Measurements from ENCODE around the gene ABL2. TPM values are rescaled to one million over a fixed set of nuclear protein-coding genes. Genes with fewer than 3 reads are reported as not detected.

Gene ABL2
- total and polyA plus RNA-seq, 10 donors = 1.3 to 21.7 (median 16.0) TPM

DNA sequence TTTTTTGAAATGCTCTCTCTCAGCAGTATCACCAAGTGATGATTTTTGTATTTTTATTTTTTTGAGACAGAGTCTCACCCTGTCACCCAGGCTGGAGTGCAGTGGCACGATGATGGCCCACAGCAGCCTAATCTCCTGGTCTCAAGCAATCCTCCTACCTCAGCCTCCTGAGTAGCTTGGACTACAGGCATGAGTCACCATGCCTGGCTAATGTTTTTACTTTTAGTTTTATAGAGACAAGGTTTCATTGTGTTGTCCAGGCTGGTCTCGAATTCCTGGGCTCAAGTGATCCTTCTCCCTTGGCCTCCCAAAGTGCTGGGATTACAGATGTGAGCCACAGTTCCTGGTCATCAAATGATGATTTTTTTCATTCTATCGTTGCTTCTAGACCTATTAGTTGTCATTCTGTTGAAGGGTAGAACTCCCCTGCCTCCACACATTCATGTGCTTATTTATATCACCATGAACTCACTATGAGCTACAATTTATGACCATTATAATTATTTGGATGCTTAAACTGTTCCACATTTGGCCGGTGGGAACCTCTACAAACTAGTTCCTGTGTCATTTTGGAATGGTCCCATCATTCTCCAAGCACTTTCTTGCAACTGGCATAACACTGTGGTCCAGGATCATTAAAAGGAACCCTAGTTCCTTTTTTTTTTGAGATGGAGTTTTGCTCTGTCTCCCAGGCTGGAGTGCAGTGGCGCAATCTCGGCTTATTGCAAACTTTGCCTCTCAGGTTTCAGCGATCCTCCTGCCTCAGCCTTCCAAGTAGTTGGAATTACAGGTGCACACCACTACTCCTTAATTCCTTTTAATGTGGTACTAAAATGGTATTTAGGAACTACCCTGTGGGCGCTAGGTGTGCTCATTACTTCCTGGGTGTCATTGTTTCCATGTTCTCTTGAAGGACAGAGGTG, 167.9 kb downstream of the ABL2 start:
- DNase-seq = no peak
- 91 to 97% (median 93%) methylated on average over 8 of the region's 8 CpGs for WGBS, 5 donors
- TF ChIP-seq POLR2A (IDR thresholded peaks at IDR 0.05) (no peak), POLR2AphosphoS5 (IDR thresholded peaks at IDR 0.05) (no peak)
- TF ChIP-seq, protein P1, sequence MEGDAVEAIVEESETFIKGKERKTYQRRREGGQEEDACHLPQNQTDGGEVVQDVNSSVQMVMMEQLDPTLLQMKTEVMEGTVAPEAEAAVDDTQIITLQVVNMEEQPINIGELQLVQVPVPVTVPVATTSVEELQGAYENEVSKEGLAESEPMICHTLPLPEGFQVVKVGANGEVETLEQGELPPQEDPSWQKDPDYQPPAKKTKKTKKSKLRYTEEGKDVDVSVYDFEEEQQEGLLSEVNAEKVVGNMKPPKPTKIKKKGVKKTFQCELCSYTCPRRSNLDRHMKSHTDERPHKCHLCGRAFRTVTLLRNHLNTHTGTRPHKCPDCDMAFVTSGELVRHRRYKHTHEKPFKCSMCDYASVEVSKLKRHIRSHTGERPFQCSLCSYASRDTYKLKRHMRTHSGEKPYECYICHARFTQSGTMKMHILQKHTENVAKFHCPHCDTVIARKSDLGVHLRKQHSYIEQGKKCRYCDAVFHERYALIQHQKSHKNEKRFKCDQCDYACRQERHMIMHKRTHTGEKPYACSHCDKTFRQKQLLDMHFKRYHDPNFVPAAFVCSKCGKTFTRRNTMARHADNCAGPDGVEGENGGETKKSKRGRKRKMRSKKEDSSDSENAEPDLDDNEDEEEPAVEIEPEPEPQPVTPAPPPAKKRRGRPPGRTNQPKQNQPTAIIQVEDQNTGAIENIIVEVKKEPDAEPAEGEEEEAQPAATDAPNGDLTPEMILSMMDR (IDR thresholded peaks at IDR 0.05 in 8 of 11, conservative IDR thresholded peaks at IDR 0.05 in 3 of 11) = no peak

DNA sequence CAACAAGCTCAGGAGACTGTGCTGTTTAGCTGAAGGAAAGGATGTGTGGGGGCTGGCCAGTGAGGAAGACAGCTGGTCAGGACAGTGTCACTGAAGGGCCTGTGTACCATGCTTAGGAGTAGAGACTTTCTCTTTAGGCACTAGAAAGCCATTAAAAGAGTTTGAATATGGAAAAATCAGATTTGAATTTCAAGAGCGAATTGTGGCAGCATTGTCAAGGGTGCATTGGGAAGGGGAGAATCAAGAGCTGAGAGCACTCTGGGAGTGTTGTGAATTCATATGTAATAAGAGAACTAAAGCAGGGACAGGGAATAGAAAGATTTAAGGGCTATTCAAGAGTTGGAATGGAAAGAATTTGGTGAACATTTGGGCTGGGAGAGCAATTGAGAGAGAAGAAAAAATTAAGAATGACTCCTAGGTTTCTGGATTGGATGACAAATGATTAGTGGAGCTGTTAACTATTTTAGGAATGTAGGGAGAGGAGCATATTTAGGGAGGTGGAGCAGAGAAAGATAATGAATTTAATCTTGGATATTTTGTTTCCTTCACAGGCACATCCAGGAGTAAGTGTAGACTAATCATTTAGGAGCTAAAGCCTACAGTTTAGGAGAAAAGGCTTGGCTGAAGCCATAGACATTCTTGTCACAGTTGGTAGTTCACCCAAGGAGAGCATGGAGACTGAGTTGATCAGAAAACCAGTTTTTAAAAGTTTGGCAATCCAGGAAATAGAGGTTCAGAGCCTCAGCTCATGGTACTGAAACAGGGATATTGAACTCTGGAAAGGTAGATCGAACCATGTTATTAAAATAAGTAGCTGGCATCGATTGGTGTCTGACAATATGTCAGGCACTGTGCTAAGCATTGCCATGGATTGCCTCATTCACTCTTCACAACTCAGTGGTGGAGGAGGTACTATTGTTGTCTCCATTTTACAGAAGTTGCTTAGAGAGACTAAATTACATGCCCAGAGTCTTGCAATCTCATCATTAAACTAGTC, 170.7 kb downstream of the ABL2 start:
- no peak for TF ChIP-seq POLR2A (IDR thresholded peaks at IDR 0.05)
- TF ChIP-seq, protein P1 (IDR thresholded peaks at IDR 0.05 in 8 of 11, conservative IDR thresholded peaks at IDR 0.05 in 3 of 11) = no peak
- TF ChIP-seq POLR2AphosphoS5 (IDR thresholded peaks at IDR 0.05) = no peak
- H3K9me3 ChIP-seq = peaks cover 0 to 6% (median 0%) of the 10 kb centered on the region in 8 donors
- H3K4me1 ChIP-seq = no peaks in the 10 kb centered on the region
- H3K27ac ChIP-seq = no peak overlapping the region
- WGBS, 5 donors = 89 to 97% (median 94%) methylated on average over 3 of the region's 3 CpGs
- H3K4me3 ChIP-seq = no peak overlapping the region
- no peak for DNase-seq
- H3K27me3 ChIP-seq (replicated peaks in 1 of 7) = no peaks in the 10 kb centered on the region
- H3K36me3 ChIP-seq = peaks cover 0 to 63% (median 18%) of the 10 kb centered on the region in 6 donors
- intact Hi-C loops (cut with DNase I; ENCODE audit: low total_unique reads) = no loop called here

More for the DNA sequence above, 167.9 kb downstream of the ABL2 start:
- Histone ChIP-seq H3K36me3 (peaks cover 0 to 69% (median 29%) of the 10 kb centered on the region in 6 donors), H3K27ac (no peak overlapping the region), H3K4me3 (no peak overlapping the region), H3K9me3 (peaks cover 0 to under 1% (median 0%) of the 10 kb centered on the region in 8 donors), H3K4me1 (no peaks in the 10 kb centered on the region), H3K27me3 (replicated peaks in 1 of 7) (no peaks in the 10 kb centered on the region)
- intact Hi-C loops (cut with DNase I; ENCODE audit: low total_unique reads) = no loop called here

DNA sequence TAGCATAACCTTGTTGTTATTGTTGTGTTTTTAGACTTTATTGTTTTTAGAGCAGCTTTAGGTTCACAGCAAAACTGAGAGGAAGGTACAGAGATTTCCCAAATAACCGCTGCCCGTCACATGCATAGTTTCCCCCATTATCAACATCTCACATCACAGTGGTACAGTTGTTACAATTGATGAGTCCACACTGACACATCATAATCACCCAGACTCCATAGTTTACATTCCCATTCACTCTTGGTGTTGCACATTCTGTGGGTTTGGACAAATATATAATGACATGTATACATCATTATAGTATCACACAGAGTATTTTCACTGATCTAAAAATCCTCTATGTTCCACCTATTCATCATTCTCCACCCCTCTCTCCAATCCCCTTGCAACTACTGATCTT, 173.5 kb downstream of the ABL2 start:
- H3K27ac ChIP-seq = no peak overlapping the region
- no peak for DNase-seq
- no peaks in the 10 kb centered on the region for H3K27me3 ChIP-seq (replicated peaks in 1 of 7)
- no peaks in the 10 kb centered on the region for H3K4me1 ChIP-seq
- H3K4me3 ChIP-seq = no peak overlapping the region
- intact Hi-C loops (cut with DNase I; ENCODE audit: low total_unique reads) = no loop called here
- peaks cover 0 to 50% (median 13%) of the 10 kb centered on the region in 6 donors for H3K36me3 ChIP-seq
- peaks cover 0 to 6% (median 0%) of the 10 kb centered on the region in 8 donors for H3K9me3 ChIP-seq
- no peak for TF ChIP-seq POLR2A (IDR thresholded peaks at IDR 0.05)
- TF ChIP-seq, protein P1 (IDR thresholded peaks at IDR 0.05 in 8 of 11, conservative IDR thresholded peaks at IDR 0.05 in 3 of 11) = no peak
- TF ChIP-seq POLR2AphosphoS5 (IDR thresholded peaks at IDR 0.05) = no peak
- 97 to 100% (median 99%) methylated on average over 2 of the region's 2 CpGs for WGBS, 5 donors
